ENCODE measurements around the gene FCGBP.

- TF ChIP-seq POLR2A (IDR thresholded peaks at IDR 0.05; ENCODE audit: low read depth, low read length) (no peak), TAF1 (IDR thresholded peaks at IDR 0.05; ENCODE audit: low read depth, low read length) (no peak), POLR2AphosphoS5 (IDR thresholded peaks at IDR 0.05; ENCODE audit: low read depth, low read length) (no peak)
These were observed 4.7 kb downstream of the FCGBP start for GRCh38 chr19:39929750-39930149.

All from GM12891 (cell line).